ENCODE measurements around the gene EPB42.
"Not testable (repeated sequence)": the region's sequence is repeated elsewhere in the genome, so short reads cannot be mapped to it uniquely, and the experiment has no call there.

EPB42 gene

DNA sequence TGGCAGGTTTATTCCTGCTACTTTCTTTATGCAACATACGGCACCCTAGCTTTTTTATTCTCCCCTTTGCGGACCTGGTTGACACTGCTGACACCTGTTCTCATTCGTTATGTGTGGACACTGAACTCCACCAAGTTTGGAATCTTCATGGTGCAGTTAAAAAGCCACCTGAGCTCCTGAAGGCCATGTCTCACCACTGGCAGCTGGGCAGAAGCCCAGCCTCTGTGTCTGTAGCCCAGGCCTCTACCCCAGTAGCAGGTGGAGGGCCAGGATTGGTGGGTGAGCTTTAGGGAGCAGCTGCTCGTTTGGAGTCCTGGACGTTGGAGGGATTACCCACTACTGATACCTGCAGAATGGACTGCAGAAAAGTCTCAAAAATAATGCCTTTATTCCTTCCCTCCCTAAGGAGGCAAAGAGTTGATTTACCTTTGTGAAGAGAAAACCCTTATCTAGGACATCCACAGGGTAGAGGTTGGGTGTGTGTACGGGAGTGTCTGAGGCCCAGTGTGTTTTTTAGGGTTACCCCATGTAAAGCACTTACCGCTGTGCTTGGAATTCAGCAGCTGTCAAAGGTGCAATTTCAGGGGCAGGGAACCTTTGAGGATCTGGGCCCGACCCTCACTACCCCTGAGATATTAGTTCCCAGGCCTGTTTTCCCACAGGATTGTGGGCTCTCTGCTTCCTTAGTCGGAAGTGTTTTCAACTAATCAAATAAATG lies 36.3 kb downstream of the EPB42 start:
- no peaks in the 10 kb centered on the region for H3K9me3 ChIP-seq (ENCODE audit: low read length)
- H2AFZ ChIP-seq (ENCODE audit: low read depth, low read length), result peak overlapping the region; percentile 58
- no peaks in the 10 kb centered on the region for H3K27me3 ChIP-seq (ENCODE audit: insufficient read depth, low read length)
- H3K4me1 ChIP-seq (ENCODE audit: insufficient read depth, low read length), result peaks cover 11% of the 10 kb centered on the region
- H3K4me3 ChIP-seq (ENCODE audit: low read length), result peak overlapping the region; percentile 63
- peaks cover 9% of the 10 kb centered on the region for H3K36me3 ChIP-seq (ENCODE audit: insufficient read depth, low read length)

- Histone ChIP-seq H2AFZ (ENCODE audit: low read depth, low read length) (no peak overlapping the region), H3K4me1 (ENCODE audit: insufficient read depth, low read length) (peaks cover 11% of the 10 kb centered on the region), H3K27me3 (ENCODE audit: insufficient read depth, low read length) (no peaks in the 10 kb centered on the region), H3K4me3 (ENCODE audit: low read length) (no peak overlapping the region), H3K36me3 (ENCODE audit: insufficient read depth, low read length) (peaks cover 6% of the 10 kb centered on the region), H3K9me3 (ENCODE audit: low read length) (no peaks in the 10 kb centered on the region)
These were observed 37.5 kb downstream of the EPB42 start for GRCh38 chr15:43183270-43183669.

DNA sequence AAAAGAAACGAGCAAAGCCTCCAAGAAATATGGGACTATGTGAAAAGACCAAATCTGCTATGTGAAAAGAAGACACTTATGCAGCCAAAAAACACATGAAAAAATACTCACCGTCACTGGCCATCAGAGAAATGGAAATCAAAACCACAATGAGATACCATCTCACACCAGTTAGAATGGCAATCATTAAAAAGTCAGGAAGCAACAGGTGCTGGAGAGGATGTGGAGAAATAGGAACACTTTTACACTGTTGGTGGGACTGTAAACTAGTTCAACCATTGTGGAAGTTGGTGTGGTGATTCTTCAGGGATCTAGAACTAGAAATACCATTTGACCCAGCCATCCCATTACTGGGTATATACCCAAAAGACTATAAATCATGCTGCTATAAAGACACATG lies 43.7 kb downstream of the EPB42 start:
- not testable (repeated sequence) for H3K27me3 ChIP-seq (ENCODE audit: insufficient read depth, low read length); H3K9me3 ChIP-seq (ENCODE audit: low read length); H3K4me3 ChIP-seq (ENCODE audit: low read length); H2AFZ ChIP-seq (ENCODE audit: low read depth, low read length); H3K4me1 ChIP-seq (ENCODE audit: insufficient read depth, low read length)
- H3K36me3 ChIP-seq (ENCODE audit: insufficient read depth, low read length), result peaks cover 22% of the 10 kb centered on the region

- peaks cover 22% of the 10 kb centered on the region for H3K36me3 ChIP-seq (ENCODE audit: insufficient read depth, low read length)
- not testable (repeated sequence) for H3K4me1 ChIP-seq (ENCODE audit: insufficient read depth, low read length); H3K27me3 ChIP-seq (ENCODE audit: insufficient read depth, low read length); H2AFZ ChIP-seq (ENCODE audit: low read depth, low read length); H3K4me3 ChIP-seq (ENCODE audit: low read length); H3K9me3 ChIP-seq (ENCODE audit: low read length)
These were observed 45.0 kb downstream of the EPB42 start for GRCh38 chr15:43175656-43176309.

- Histone ChIP-seq H3K4me3 (ENCODE audit: low read length) (no peak overlapping the region), H2AFZ (ENCODE audit: low read depth, low read length) (no peak overlapping the region), H3K9me3 (ENCODE audit: low read length) (peaks cover 7% of the 10 kb centered on the region), H3K27me3 (ENCODE audit: insufficient read depth, low read length) (no peaks in the 10 kb centered on the region), H3K4me1 (ENCODE audit: insufficient read depth, low read length) (no peaks in the 10 kb centered on the region), H3K36me3 (ENCODE audit: insufficient read depth, low read length) (peaks cover 27% of the 10 kb centered on the region)
These were observed 50.9 kb downstream of the EPB42 start for GRCh38 chr15:43169888-43170287.

DNA sequence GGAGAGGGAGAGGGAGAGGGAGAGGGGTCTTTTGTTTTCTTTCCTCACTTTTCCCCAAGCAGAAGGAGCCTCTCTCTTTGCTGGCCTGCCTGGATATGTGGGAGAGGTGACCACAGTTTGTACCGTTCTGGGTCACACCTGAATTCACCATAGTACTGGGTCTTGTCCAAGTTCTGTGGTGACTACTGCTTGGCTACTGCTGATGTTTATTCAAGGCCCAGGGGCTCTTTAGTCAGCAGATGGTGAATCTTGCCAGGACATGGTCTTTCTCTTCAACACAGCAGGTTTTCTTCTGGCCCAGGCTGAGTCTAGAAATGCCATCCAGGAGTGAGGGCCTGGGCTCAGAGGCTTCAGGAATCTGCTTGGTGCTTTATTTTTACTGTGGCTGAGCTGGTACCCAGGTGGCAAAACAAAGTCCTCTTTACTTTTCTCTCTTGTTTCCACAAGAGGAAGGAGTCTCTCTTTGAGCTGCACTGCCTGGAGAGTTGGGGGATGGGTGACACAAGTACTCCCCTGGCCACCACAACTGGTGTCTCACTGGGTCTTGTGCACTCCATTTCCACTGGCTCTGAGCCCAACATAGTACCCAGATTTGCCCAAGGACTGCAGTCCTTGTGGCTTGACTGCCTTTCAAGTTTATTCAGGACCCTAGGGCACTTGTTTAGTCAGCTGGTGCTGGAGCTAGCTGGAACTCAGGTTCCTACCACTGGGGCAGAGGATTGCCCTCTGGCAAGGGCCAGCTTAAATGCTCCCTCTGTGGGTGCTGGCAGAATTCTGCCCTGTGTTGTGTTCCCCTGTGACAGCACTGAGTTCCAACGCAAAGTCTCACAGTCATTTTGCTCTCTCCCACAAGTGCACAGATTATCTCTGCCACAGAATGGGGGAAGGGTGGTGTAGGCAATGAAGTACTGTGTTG lies 52.4 kb downstream of the EPB42 start:
- Histone ChIP-seq H3K4me1 (ENCODE audit: insufficient read depth, low read length) (no peaks in the 10 kb centered on the region), H3K4me3 (ENCODE audit: low read length) (no peak overlapping the region)

DNA sequence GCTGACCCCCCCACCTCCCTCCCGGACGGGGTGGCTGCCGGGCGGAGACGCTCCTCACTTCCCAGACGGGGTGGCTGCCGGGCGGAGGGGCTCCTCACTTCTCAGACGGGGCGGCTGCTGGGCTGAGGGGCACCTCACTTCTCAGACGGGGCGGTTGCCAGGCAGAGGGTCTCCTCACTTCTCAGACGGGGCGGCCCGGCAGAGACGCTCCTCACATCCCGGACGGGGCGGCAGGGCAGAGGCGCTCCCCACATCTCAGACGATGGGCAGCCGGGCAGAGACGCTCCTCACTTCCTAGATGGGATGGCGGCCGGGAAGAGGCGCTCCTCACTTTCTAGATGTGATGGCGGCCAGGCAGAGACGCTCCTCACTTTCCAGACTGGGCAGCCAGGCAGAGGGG lies 53.6 kb downstream of the EPB42 start:
- H2AFZ ChIP-seq (ENCODE audit: low read depth, low read length); H3K4me3 ChIP-seq (ENCODE audit: low read length); H3K4me1 ChIP-seq (ENCODE audit: insufficient read depth, low read length); H3K27me3 ChIP-seq (ENCODE audit: insufficient read depth, low read length); H3K9me3 ChIP-seq (ENCODE audit: low read length): not testable (repeated sequence)
- peaks cover 19% of the 10 kb centered on the region for H3K36me3 ChIP-seq (ENCODE audit: insufficient read depth, low read length)

More for the DNA sequence above, 52.4 kb downstream of the EPB42 start:
- H2AFZ ChIP-seq (ENCODE audit: low read depth, low read length), result no peak overlapping the region
- H3K36me3 ChIP-seq (ENCODE audit: insufficient read depth, low read length), result peaks cover 23% of the 10 kb centered on the region
- no peaks in the 10 kb centered on the region for H3K27me3 ChIP-seq (ENCODE audit: insufficient read depth, low read length)
- H3K9me3 ChIP-seq (ENCODE audit: low read length), result peaks cover 5% of the 10 kb centered on the region

GRCh38 chr15:43165801-43166325 lies 55.0 kb downstream of the EPB42 start:
- no peaks in the 10 kb centered on the region for H3K27me3 ChIP-seq (ENCODE audit: insufficient read depth, low read length)
- H3K36me3 ChIP-seq (ENCODE audit: insufficient read depth, low read length), result peaks cover 23% of the 10 kb centered on the region
- H3K9me3 ChIP-seq (ENCODE audit: low read length), result peaks cover 5% of the 10 kb centered on the region

DNA sequence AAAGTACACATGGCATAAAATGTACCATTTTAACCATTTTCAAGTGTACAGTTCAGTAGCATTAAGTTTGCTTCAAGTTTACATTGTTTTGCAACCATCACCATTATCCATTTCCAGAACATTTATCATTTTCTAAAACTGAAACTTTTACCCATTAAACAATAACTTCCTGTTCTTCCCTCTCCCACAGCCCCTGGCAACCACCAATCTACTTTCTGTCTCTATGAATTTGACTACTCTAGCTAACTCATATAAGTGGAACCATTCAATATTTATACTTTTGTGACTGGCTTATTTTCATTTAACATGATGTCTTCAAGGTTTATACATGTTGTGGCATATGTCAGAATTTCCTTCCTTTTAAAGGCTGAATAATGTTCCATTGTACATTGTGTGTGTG lies 67.5 kb downstream of the EPB42 start:
- no peaks in the 10 kb centered on the region for H3K9me3 ChIP-seq (ENCODE audit: low read length)
- H3K27me3 ChIP-seq (ENCODE audit: insufficient read depth, low read length), result no peaks in the 10 kb centered on the region
- no peak overlapping the region for H3K4me3 ChIP-seq (ENCODE audit: low read length)
- H3K4me1 ChIP-seq (ENCODE audit: insufficient read depth, low read length), result no peaks in the 10 kb centered on the region
- H3K36me3 ChIP-seq (ENCODE audit: insufficient read depth, low read length), result peaks cover 44% of the 10 kb centered on the region
- no peak overlapping the region for H2AFZ ChIP-seq (ENCODE audit: low read depth, low read length)

More at GRCh38 chr15:43165801-43166325, 55.0 kb downstream of the EPB42 start:
- Histone ChIP-seq H2AFZ (ENCODE audit: low read depth, low read length) (no peak overlapping the region), H3K4me1 (ENCODE audit: insufficient read depth, low read length) (no peaks in the 10 kb centered on the region), H3K4me3 (ENCODE audit: low read length) (no peak overlapping the region)

DNA sequence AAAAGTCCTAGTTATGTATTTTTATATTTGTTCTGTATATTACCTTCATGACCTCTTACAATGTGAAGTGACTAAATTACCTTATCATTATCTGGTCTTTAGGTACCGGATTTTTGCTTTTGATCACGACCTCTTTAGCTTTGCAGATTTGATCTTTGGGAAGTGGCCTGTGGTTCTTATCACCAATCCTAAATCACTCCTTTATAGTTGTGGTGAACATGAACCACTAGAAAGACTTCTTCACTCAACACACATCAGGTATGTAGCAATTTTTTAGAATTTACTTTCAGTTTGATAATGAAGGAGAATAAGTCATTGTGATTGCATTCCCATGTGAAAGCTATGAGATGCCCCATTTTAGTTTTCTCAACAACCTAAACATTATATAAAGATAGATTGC lies 69.1 kb downstream of the EPB42 start:
- Histone ChIP-seq H3K36me3 (ENCODE audit: insufficient read depth, low read length) (peaks cover 42% of the 10 kb centered on the region), H3K9me3 (ENCODE audit: low read length) (no peaks in the 10 kb centered on the region), H3K4me3 (ENCODE audit: low read length) (no peak overlapping the region), H3K4me1 (ENCODE audit: insufficient read depth, low read length) (no peaks in the 10 kb centered on the region), H3K27me3 (ENCODE audit: insufficient read depth, low read length) (no peaks in the 10 kb centered on the region), H2AFZ (ENCODE audit: low read depth, low read length) (no peak overlapping the region)

GRCh38 chr15:43150191-43150929 lies 70.5 kb downstream of the EPB42 start:
- H3K4me1 ChIP-seq (ENCODE audit: insufficient read depth, low read length), result no peaks in the 10 kb centered on the region
- H3K36me3 ChIP-seq (ENCODE audit: insufficient read depth, low read length), result peaks cover 36% of the 10 kb centered on the region
- H3K4me3 ChIP-seq (ENCODE audit: low read length), result no peak overlapping the region
- no peaks in the 10 kb centered on the region for H3K27me3 ChIP-seq (ENCODE audit: insufficient read depth, low read length)
- no peaks in the 10 kb centered on the region for H3K9me3 ChIP-seq (ENCODE audit: low read length)
- no peak overlapping the region for H2AFZ ChIP-seq (ENCODE audit: low read depth, low read length)

All from neuron (in vitro differentiated cells).